GM18907 (cell line): ENCODE data around the gene SGCD.

ENCODE experiments used
- ATAC-seq: cut with Tn5 transposase; IDR thresholded peaks from one replicate; pipeline ENCODE4 v1.9.1; 2021; ENCODE audit warnings: mild to moderate bottlenecking, moderate library complexity; ENCODE audit not compliant: unreplicated experiment

The SGCD gene

DNA sequence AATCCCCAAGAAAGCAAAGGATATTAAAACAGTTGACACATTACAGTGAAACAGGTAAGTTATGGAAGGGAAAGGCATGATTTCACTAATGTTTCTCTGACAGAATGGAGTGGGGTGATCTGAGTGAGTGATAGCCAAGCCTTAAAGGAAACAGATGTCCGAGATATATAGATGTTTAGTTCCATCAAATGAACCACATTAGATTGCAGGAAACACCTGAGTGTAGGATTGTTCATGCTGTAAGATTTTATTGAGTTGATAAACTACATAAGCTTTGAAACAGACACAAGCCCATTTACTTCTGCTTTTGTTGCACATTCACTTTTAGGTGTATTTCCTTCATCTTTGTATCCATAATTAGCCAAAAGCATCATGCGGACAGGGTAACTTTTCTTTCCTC is 356.0 kb downstream of the SGCD start:
- no peak for ATAC-seq

GRCh38 chr5:156683509-156683908 is 356.5 kb downstream of the SGCD start:
- no peak for ATAC-seq

DNA sequence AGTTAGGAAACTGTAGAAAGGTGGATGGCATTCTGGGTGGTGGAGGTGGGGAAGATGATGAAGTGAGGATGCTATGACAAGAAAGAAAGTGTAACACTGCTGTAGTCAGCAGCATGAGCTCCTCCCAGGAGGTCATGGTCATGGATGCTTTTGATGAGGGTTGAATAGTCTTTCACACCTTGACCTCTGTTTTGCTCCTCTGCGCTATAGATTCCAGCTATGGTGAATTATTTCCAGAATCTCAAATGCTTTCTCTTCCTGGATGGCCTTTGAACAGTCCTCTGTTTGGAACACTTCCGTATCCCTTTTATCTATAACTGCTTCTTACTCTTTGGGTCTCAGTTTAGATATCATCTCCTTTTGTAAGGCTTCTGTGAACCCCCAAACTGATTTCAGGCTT is 357.3 kb downstream of the SGCD start:
- ATAC-seq: no peak

DNA sequence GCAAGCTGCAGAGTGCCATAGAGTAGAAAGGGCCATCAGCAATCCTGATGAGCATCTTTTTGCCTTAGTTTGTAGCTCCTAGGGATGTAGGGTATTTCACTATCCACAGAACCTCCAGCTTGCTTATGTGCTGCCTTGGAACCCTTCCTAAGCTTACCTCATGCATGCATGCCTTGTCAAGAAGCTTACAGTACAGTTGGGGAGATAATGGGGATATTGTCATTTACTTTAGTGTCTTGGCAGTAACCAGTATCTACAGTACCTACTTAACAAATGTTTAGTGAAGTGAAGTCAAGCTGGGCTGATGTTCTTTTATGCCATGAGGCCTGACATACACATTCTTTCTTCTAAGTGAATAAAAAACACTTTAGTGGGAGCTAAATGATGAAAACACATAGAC is 358.5 kb downstream of the SGCD start:
- ATAC-seq: no peak

- ATAC-seq: no peak
These were observed 359.4 kb downstream of the SGCD start for GRCh38 chr5:156686380-156686779.

DNA sequence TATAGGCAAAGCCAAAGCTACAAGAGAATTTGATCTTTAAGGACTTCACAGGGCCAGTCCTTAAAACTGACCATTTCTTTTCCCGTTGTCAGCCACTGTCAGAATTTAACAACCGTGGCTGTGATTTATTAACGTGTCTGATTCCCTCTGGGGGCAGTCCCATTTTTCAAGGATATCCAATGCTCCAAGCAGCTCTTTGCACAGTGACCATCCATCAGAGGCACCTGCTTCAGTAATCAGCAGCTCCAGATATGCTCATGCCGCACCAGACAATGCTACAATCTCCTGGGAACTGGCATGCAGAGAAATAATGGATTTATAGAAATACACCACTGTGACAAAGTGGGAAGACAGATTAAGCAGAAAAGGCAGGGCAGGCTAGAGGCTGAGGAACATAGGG is 359.8 kb downstream of the SGCD start:
- ATAC-seq: no peak

DNA sequence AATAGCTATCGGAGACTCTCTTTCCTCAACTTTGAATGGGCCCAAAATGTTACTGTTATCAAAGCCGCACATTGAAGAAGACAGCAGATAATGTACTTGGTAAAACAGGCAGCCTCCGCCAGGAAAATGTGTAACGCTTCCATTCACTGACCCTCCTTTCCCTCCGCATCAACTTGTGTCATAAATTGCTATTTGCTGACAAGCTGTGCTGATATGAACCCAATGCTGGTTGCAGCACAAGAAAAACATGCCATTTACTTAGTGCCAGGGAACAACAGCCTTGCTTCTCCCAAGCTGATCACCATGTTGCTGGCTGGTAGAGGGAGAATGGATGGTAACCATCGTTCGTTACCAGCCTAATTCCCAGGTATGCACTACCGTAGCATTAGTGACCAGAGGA is 360.6 kb downstream of the SGCD start:
- ATAC-seq: no peak

- ATAC-seq: no peak
These were observed 364.6 kb downstream of the SGCD start for GRCh38 chr5:156691572-156691971.

DNA sequence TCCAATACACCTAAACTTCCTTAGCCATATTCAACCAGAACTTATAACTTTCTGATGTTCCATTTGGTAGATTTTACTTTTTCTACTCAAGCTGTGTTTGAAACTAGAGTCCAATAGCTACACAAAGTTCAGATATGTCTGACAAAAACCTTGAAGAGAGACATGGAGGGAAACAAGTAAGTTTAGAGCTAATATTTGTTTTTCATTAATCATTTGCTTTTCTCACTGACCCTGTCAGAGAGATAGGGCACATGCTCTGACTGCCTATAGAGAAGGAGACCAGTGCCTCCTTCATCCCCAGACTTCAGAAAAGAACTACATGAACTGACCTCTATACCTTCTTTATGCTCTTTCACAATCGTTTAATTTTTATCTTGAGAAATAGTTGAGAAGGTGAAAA is 366.1 kb downstream of the SGCD start:
- ATAC-seq: no peak

GRCh38 chr5:156694598-156694997 is 367.6 kb downstream of the SGCD start:
- ATAC-seq: no peak

- ATAC-seq: no peak
These were observed 368.8 kb downstream of the SGCD start for GRCh38 chr5:156695774-156696173.

- ATAC-seq: no peak
These were observed 371.4 kb downstream of the SGCD start for GRCh38 chr5:156698323-156698722.

GRCh38 chr5:156699147-156699546 is 372.2 kb downstream of the SGCD start:
- no peak for ATAC-seq

DNA sequence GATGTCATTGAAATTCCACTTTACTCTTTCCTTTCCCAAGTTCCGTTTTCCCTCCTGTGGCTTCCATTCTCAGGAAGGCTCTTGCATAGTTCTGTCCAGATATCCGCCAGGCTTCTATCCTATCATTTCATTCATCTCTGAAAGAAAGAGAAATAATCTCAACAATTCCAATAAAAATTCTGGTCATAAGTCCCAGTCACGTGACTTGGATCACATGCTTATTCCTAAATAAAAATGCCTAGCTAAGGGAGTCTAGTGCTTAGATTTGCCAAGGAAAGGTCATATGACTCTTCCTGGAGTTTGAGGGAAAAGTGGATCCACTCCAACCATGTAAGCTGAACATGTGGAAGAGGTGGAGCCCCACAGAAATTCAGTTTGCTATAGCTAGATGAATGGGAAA is 377.2 kb downstream of the SGCD start:
- no peak for ATAC-seq

GRCh38 chr5:156706631-156707030 is 379.7 kb downstream of the SGCD start:
- ATAC-seq: no peak

DNA sequence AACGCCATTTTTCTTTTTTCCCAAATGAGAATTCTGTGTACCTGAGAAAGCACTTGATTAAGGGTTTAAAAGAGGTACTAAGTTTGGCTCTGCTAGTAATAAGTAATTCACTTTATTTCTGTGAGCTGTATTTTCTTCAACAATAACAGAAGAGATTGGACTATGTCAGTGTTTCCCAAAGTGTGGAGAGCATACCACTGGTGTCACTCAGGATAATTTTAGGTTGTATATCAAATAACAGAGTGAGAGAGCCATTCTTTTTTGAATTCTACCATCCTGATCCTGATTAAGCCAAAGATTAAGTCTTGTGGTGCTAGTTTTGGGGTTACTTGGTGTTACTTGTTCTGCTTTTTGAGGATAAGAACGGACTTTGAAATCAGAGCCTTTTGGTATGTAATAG is 380.8 kb downstream of the SGCD start:
- no peak for ATAC-seq

GRCh38 chr5:156715287-156715686 is 388.3 kb downstream of the SGCD start:
- ATAC-seq: no peak

- no peak for ATAC-seq
These were observed 389.8 kb downstream of the SGCD start for GRCh38 chr5:156716591-156717380.

GRCh38 chr5:156718985-156719384 is 392.0 kb downstream of the SGCD start:
- no peak for ATAC-seq

DNA sequence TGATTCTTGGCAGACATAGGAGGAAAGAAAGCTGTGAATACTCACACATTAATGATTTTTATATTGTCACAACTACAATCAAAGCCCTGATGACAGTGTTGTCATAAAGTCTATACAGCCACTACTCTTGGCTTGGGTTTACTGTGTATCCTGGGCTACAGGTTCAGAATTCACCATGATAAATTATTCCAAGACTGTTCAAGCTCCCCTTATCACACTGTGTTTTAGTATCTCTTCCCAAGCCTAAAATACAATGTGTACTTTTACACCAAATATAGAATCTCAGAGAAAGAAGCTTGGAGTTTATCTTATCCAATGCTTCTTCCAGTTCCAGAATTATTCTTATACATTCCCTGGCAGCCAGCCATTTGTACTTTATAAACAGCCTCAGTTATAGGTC is 395.4 kb downstream of the SGCD start:
- ATAC-seq: no peak

DNA sequence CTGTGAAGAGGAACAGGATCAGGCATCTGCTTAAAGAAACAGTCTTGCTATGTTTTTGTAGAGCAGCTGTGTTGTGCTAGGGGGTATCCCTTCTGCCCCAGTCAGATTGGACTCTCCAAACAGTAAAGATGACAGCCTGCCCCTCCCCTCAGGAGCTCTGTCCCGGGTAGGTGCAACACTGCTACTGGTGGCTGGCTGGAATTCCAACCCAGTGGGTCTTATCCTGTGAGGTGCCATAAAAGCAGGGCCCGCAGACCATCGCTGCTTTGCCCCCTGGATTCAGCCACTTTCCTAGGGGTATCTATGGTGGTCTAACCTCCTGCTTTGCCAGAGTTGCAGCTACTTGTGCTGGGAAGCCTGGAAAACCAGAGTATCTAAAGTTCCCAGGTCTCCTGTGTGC is 408.5 kb downstream of the SGCD start:
- ATAC-seq: no peak

- ATAC-seq: no peak
These were observed 414.6 kb downstream of the SGCD start for GRCh38 chr5:156741516-156741915.

- no peak for ATAC-seq
These were observed 426.9 kb downstream of the SGCD start for GRCh38 chr5:156753846-156754245.
